GM23338 (cell line): ENCODE results near the gene KCNQ1OT1. TPM values are rescaled to one million over a fixed set of nuclear protein-coding genes. Genes with fewer than 3 reads are reported as not detected.

Source experiments
- ATAC-seq: fragments of 200-7000 bp; cut with Tn5 transposase; 3 replicates; pipeline ENCODE4 v1.9.1; 2020
- DNase-seq: peaks from one replicate; pipeline ENCODE4 v3.0.0-alpha.2; 2015; ENCODE audit warnings: low spot score
- H2AFZ ChIP-seq: fragments of 200-600 bp; sonication (generic); 2 replicates; pipeline ENCODE4 v1.8.0; 2016; ENCODE audit warnings: antibody characterized with exemption, mild to moderate bottlenecking, moderate library complexity
- H3F3A ChIP-seq: fragments of 200-600 bp; sonication (generic); replicated peaks from 2 replicates; pipeline ENCODE4 v1.8.0; 2017; ENCODE audit warnings: antibody characterized with exemption, mixed run types, low read depth
- H3K27ac ChIP-seq: fragments of 200-600 bp; sonication (generic); 2 replicates; pipeline ENCODE4 v1.6.1; 2016; ENCODE audit warnings: low read depth
- H3K27me3 ChIP-seq: fragments of 200-600 bp; sonication (generic); 2 replicates; pipeline ENCODE4 v1.8.0; 2016; ENCODE audit warnings: mild to moderate bottlenecking, mixed run types, moderate library complexity; ENCODE audit not compliant: insufficient read depth
- H3K36me3 ChIP-seq: fragments of 200-600 bp; sonication (generic); 2 replicates; pipeline ENCODE4 v1.8.0; 2016; ENCODE audit warnings: mild to moderate bottlenecking; ENCODE audit not compliant: insufficient read depth
- H3K4me1 ChIP-seq: fragments of 200-600 bp; sonication (generic); 2 replicates; pipeline ENCODE4 v1.8.0; 2016; ENCODE audit warnings: mild to moderate bottlenecking, moderate library complexity; ENCODE audit not compliant: insufficient read depth
- H3K4me2 ChIP-seq: fragments of 200-600 bp; sonication (generic); 2 replicates; pipeline ENCODE4 v1.7.1; 2017; ENCODE audit warnings: mixed run types
- H3K4me3 ChIP-seq: fragments of 200-600 bp; sonication (generic); 2 replicates; pipeline ENCODE4 v1.6.1; 2016; ENCODE audit warnings: mixed run types
- H3K79me2 ChIP-seq: fragments of 200-600 bp; sonication (generic); replicated peaks from 2 replicates; pipeline ENCODE4 v1.8.0; 2017; ENCODE audit warnings: mild to moderate bottlenecking; ENCODE audit not compliant: insufficient read depth
- H3K9me2 ChIP-seq: fragments of 200-600 bp; sonication (generic); 2 replicates; pipeline ENCODE4 v1.8.0; 2017; ENCODE audit not compliant: insufficient read depth
- H4K20me1 ChIP-seq: fragments of 200-600 bp; sonication (generic); replicated peaks from 2 replicates; pipeline ENCODE4 v1.8.0; 2017; ENCODE audit warnings: mild to moderate bottlenecking; ENCODE audit not compliant: insufficient read depth
- H3K27ac Mint-ChIP-seq: 2 replicates; pipeline ENCODE4 v1.8.0; 2020; ENCODE audit warnings: inconsistent platforms, mild to moderate bottlenecking, moderate library complexity, mixed read lengths
- H3K27me3 Mint-ChIP-seq: 3 replicates; pipeline ENCODE4 v1.8.0; 2022; ENCODE audit warnings: low read depth, mild to moderate bottlenecking, moderate library complexity, mixed read lengths, inconsistent platforms; ENCODE audit not compliant: insufficient read depth, poor library complexity
- H3K36me3 Mint-ChIP-seq: 3 replicates; pipeline ENCODE4 v1.8.0; 2021; ENCODE audit warnings: low read depth, mild to moderate bottlenecking, inconsistent platforms, moderate library complexity, mixed read lengths
- H3K4me1 Mint-ChIP-seq: 3 replicates; pipeline ENCODE4 v1.8.0; 2020; ENCODE audit warnings: mild to moderate bottlenecking, inconsistent platforms, mixed read lengths
- H3K4me3 Mint-ChIP-seq: 3 replicates; pipeline ENCODE4 v1.8.0; 2021; ENCODE audit warnings: moderate library complexity, mild to moderate bottlenecking, inconsistent platforms, mixed read lengths
- H3K9me3 Mint-ChIP-seq: 3 replicates; pipeline ENCODE4 v1.8.0; 2020; ENCODE audit warnings: moderate library complexity, mild to moderate bottlenecking, inconsistent platforms, mixed read lengths
- CREB1 ChIP-seq: fragments of 250-450 bp; sonication (Bioruptor Pico); IDR thresholded peaks from 2 replicates; pipeline ENCODE4 v1.5.0; 2020; ENCODE audit warnings: low read depth, mild to moderate bottlenecking, moderate library complexity
- ETS1 ChIP-seq: IDR thresholded peaks from 2 replicates; pipeline ENCODE4 v1.6.1; 2016; ENCODE audit warnings: antibody characterized with exemption
- EZH2 ChIP-seq: fragments of 200-600 bp; sonication (generic); IDR thresholded peaks from one replicate; pipeline ENCODE4 v1.8.0; 2017; ENCODE audit warnings: antibody characterized with exemption, mild to moderate bottlenecking, low read depth; ENCODE audit not compliant: unreplicated experiment
- EZH2phosphoT487 ChIP-seq: fragments of 200-600 bp; sonication (generic); IDR thresholded peaks from one replicate; pipeline ENCODE4 v1.8.1; 2018; ENCODE audit warnings: antibody characterized with exemption; ENCODE audit not compliant: unreplicated experiment
- JUNB ChIP-seq: IDR thresholded peaks from one replicate; pipeline ENCODE4 v1.6.1; 2016; ENCODE audit warnings: antibody characterized with exemption; ENCODE audit not compliant: unreplicated experiment
- NANOG ChIP-seq: IDR thresholded peaks from 2 replicates; pipeline ENCODE4 v1.6.1; 2016; ENCODE audit warnings: antibody characterized with exemption, borderline replicate concordance
- POLR2AphosphoS5 ChIP-seq: IDR thresholded peaks from 2 replicates; pipeline ENCODE4 v1.6.1; 2016; ENCODE audit warnings: antibody characterized with exemption, low read depth
- REST ChIP-seq: IDR thresholded peaks from one replicate; pipeline ENCODE4 v1.6.1; 2018; ENCODE audit warnings: antibody characterized with exemption; ENCODE audit not compliant: unreplicated experiment
- STAT1 ChIP-seq: IDR thresholded peaks from one replicate; pipeline ENCODE4 v1.6.1; 2016; ENCODE audit warnings: antibody characterized with exemption; ENCODE audit not compliant: unreplicated experiment
- ZNF114 ChIP-seq: fragments of 250-450 bp; sonication (Bioruptor Pico); IDR thresholded peaks from 2 replicates; pipeline ENCODE4 v1.5.0; 2020; ENCODE audit warnings: mild to moderate bottlenecking, moderate library complexity
- ZNF331 ChIP-seq: fragments of 250-450 bp; sonication (Bioruptor Pico); IDR thresholded peaks from 2 replicates; pipeline ENCODE4 v1.5.0; 2020; ENCODE audit warnings: low read depth, mild to moderate bottlenecking, moderate library complexity
- polyA plus RNA-seq: library from polyadenylated mRNA; unstranded; fragments of >200 nt; fragmentation: Nextera tagmentation; extraction: Ambion mirVana; gene quantifications from 2 replicates; pipeline ENCODE4 v1.2.1, GENCODE V29; 2016
- total RNA-seq: library from RNA; depleted of rRNA; stranded (reverse); fragments of >200 nt; shearing (Covaris generic); gene quantifications from 2 replicates; pipeline ENCODE4 v1.2.3, GENCODE V29; 2014
- TF ChIP-seq, protein P1 (sequence below): fragments of 250-450 bp; sonication (Bioruptor Pico); IDR thresholded peaks from 2 replicates; pipeline ENCODE4 v1.5.0; 2020; ENCODE audit warnings: mild to moderate bottlenecking, moderate library complexity
- TF ChIP-seq, protein P2 (sequence below), 2 experiments: fragments of 200-600 bp in 1 of 2; sonication (generic) in 1 of 2; conservative IDR thresholded peaks; 2 replicates each; pipeline versions ENCODE4 v1.5.1 to v1.6.1; 2016 to 2017; ENCODE audit warnings: antibody characterized with exemption in 2 of 2, low read depth in 2 of 2, mild to moderate bottlenecking in 2 of 2, moderate library complexity in 1 of 2

KCNQ1OT1 gene
- total and polyA plus RNA-seq, 2 experiments from 2014 or later: 1.5 to 4.2 TPM

GRCh38 chr11:2579315-2580060, 120.3 kb downstream of the KCNQ1OT1 start:
- Histone ChIP-seq H3F3A (no peaks in the 10 kb centered on the region), H3K4me3 (no peak overlapping the region), H3K4me1 (no peaks in the 10 kb centered on the region), H3K9me2 (no peaks in the 10 kb centered on the region), H3K27ac (no peak overlapping the region), H3K79me2 (no peaks in the 10 kb centered on the region), H3K36me3 (no peaks in the 10 kb centered on the region), H3K4me2 (no peak overlapping the region), H3K27me3 (peaks cover 14% of the 10 kb centered on the region), H4K20me1 (no peaks in the 10 kb centered on the region), H2AFZ (no peak overlapping the region)
- Mint-ChIP-seq H3K27ac (no peak overlapping the region), H3K36me3 (no peaks in the 10 kb centered on the region), H3K27me3 (peaks cover 46% of the 10 kb centered on the region), H3K9me3 (no peaks in the 10 kb centered on the region), H3K4me1 (peaks cover 4% of the 10 kb centered on the region; the same call in 2 of the 3 replicates), H3K4me3 (no peak overlapping the region)
- DNase-seq (no peak), ATAC-seq (no peak)
- TF ChIP-seq ETS1 (no peak), JUNB (no peak), ZNF114 (CRISPR knock-in tag) (no peak), POLR2AphosphoS5 (no peak), NANOG (no peak), ZNF331 (CRISPR knock-in tag) (no peak), EZH2 (no peak), STAT1 (no peak), CREB1 (CRISPR knock-in tag) (no peak), REST (no peak), EZH2phosphoT487 (no peak)
- TF ChIP-seq, protein P1, sequence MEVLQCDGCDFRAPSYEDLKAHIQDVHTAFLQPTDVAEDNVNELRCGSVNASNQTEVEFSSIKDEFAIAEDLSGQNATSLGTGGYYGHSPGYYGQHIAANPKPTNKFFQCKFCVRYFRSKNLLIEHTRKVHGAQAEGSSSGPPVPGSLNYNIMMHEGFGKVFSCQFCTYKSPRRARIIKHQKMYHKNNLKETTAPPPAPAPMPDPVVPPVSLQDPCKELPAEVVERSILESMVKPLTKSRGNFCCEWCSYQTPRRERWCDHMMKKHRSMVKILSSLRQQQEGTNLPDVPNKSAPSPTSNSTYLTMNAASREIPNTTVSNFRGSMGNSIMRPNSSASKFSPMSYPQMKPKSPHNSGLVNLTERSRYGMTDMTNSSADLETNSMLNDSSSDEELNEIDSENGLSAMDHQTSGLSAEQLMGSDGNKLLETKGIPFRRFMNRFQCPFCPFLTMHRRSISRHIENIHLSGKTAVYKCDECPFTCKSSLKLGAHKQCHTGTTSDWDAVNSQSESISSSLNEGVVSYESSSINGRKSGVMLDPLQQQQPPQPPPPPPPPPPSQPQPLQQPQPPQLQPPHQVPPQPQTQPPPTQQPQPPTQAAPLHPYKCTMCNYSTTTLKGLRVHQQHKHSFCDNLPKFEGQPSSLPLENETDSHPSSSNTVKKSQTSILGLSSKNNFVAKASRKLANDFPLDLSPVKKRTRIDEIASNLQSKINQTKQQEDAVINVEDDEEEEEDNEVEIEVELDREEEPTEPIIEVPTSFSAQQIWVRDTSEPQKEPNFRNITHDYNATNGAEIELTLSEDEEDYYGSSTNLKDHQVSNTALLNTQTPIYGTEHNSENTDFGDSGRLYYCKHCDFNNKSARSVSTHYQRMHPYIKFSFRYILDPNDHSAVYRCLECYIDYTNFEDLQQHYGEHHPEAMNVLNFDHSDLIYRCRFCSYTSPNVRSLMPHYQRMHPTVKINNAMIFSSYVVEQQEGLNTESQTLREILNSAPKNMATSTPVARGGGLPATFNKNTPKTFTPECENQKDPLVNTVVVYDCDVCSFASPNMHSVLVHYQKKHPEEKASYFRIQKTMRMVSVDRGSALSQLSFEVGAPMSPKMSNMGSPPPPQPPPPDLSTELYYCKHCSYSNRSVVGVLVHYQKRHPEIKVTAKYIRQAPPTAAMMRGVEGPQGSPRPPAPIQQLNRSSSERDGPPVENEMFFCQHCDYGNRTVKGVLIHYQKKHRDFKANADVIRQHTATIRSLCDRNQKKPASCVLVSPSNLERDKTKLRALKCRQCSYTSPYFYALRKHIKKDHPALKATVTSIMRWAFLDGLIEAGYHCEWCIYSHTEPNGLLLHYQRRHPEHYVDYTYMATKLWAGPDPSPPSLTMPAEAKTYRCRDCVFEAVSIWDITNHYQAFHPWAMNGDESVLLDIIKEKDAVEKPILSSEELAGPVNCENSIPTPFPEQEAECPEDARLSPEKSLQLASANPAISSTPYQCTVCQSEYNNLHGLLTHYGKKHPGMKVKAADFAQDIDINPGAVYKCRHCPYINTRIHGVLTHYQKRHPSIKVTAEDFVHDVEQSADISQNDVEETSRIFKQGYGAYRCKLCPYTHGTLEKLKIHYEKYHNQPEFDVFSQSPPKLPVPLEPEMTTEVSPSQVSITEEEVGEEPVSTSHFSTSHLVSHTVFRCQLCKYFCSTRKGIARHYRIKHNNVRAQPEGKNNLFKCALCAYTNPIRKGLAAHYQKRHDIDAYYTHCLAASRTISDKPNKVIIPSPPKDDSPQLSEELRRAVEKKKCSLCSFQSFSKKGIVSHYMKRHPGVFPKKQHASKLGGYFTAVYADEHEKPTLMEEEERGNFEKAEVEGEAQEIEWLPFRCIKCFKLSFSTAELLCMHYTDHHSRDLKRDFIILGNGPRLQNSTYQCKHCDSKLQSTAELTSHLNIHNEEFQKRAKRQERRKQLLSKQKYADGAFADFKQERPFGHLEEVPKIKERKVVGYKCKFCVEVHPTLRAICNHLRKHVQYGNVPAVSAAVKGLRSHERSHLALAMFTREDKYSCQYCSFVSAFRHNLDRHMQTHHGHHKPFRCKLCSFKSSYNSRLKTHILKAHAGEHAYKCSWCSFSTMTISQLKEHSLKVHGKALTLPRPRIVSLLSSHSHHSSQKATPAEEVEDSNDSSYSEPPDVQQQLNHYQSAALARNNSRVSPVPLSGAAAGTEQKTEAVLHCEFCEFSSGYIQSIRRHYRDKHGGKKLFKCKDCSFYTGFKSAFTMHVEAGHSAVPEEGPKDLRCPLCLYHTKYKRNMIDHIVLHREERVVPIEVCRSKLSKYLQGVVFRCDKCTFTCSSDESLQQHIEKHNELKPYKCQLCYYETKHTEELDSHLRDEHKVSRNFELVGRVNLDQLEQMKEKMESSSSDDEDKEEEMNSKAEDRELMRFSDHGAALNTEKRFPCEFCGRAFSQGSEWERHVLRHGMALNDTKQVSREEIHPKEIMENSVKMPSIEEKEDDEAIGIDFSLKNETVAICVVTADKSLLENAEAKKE (CRISPR knock-in tag): no peak
- TF ChIP-seq, protein P2, sequence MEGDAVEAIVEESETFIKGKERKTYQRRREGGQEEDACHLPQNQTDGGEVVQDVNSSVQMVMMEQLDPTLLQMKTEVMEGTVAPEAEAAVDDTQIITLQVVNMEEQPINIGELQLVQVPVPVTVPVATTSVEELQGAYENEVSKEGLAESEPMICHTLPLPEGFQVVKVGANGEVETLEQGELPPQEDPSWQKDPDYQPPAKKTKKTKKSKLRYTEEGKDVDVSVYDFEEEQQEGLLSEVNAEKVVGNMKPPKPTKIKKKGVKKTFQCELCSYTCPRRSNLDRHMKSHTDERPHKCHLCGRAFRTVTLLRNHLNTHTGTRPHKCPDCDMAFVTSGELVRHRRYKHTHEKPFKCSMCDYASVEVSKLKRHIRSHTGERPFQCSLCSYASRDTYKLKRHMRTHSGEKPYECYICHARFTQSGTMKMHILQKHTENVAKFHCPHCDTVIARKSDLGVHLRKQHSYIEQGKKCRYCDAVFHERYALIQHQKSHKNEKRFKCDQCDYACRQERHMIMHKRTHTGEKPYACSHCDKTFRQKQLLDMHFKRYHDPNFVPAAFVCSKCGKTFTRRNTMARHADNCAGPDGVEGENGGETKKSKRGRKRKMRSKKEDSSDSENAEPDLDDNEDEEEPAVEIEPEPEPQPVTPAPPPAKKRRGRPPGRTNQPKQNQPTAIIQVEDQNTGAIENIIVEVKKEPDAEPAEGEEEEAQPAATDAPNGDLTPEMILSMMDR (conservative IDR thresholded peaks at IDR 0.05; ENCODE audit: low read depth in 2 of 2): no peak
